ENCODE measurements around the gene SEPTIN1.
A peak's percentile ranks its signal among the peaks of the same experiment; 100 is the strongest.
"Not testable (repeated sequence)": the region's sequence is repeated elsewhere in the genome, so short reads cannot be mapped to it uniquely, and the experiment has no call there.

SEPTIN1 gene

GRCh38 chr16:30337964-30338357 lies 44.4 kb downstream of the SEPTIN1 start:
- not testable (repeated sequence) for DNase-seq

GRCh38 chr16:30335598-30336474 lies 46.5 kb downstream of the SEPTIN1 start:
- no peak for DNase-seq

- DNase-seq = peak; percentile 79
Observed at GRCh38 chr16:30335028-30335597, 47.2 kb downstream of the SEPTIN1 start.

GRCh38 chr16:30334473-30334989 lies 47.8 kb downstream of the SEPTIN1 start:
- DNase-seq = peak; percentile 86

All from fibroblast of skin of back (primary cell).